ENCODE data around the gene C15orf39. TPM values are rescaled to one million over a fixed set of nuclear protein-coding genes. Genes with fewer than 3 reads are reported as not detected.

The C15orf39 gene
- total and polyA plus RNA-seq, 9 of the 15 experiments (the other 6 are each of a cell fraction or from before 2014, with no cell fraction given), result 0.31 to 29.8 (median 4.4) TPM

DNA sequence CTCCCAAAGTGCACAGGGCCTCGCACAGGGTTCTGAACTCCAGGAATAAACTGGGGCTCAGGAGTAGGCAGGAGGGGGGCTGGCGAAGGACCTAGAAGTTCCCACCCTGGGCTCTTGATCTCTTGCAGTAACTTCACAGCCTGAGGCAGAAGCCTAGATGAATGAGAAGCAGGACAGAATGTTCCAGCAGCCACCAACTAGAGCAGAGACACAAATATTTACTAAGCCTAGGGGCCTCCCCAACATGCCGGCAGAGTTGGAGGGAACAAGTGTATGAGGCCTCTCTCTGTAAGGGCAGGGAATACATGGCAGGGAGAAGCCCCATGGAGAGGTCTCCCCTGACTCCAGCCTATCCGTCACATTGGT lies 25.3 kb upstream of the C15orf39 start (continued):
- TF ChIP-seq, protein P1, sequence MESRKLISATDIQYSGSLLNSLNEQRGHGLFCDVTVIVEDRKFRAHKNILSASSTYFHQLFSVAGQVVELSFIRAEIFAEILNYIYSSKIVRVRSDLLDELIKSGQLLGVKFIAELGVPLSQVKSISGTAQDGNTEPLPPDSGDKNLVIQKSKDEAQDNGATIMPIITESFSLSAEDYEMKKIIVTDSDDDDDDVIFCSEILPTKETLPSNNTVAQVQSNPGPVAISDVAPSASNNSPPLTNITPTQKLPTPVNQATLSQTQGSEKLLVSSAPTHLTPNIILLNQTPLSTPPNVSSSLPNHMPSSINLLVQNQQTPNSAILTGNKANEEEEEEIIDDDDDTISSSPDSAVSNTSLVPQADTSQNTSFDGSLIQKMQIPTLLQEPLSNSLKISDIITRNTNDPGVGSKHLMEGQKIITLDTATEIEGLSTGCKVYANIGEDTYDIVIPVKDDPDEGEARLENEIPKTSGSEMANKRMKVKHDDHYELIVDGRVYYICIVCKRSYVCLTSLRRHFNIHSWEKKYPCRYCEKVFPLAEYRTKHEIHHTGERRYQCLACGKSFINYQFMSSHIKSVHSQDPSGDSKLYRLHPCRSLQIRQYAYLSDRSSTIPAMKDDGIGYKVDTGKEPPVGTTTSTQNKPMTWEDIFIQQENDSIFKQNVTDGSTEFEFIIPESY (CRISPR knock-in tag; IDR thresholded peaks at IDR 0.05), result no peak
- TF ChIP-seq NFRKB (IDR thresholded peaks at IDR 0.05; ENCODE audit: low read depth) (no peak), ZNF316 (IDR thresholded peaks at IDR 0.05) (no peak), ZNF146 (CRISPR knock-in tag; IDR thresholded peaks at IDR 0.05; ENCODE audit: unreplicated experiment) (no peak), ZNF668 (CRISPR knock-in tag; IDR thresholded peaks at IDR 0.05) (no peak)
- TF ChIP-seq, protein P2, sequence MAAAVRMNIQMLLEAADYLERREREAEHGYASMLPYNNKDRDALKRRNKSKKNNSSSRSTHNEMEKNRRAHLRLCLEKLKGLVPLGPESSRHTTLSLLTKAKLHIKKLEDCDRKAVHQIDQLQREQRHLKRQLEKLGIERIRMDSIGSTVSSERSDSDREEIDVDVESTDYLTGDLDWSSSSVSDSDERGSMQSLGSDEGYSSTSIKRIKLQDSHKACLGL (CRISPR knock-in tag; IDR thresholded peaks at IDR 0.05; ENCODE audit: borderline replicate concordance, poor library complexity, severe bottlenecking), result no peak

DNA sequence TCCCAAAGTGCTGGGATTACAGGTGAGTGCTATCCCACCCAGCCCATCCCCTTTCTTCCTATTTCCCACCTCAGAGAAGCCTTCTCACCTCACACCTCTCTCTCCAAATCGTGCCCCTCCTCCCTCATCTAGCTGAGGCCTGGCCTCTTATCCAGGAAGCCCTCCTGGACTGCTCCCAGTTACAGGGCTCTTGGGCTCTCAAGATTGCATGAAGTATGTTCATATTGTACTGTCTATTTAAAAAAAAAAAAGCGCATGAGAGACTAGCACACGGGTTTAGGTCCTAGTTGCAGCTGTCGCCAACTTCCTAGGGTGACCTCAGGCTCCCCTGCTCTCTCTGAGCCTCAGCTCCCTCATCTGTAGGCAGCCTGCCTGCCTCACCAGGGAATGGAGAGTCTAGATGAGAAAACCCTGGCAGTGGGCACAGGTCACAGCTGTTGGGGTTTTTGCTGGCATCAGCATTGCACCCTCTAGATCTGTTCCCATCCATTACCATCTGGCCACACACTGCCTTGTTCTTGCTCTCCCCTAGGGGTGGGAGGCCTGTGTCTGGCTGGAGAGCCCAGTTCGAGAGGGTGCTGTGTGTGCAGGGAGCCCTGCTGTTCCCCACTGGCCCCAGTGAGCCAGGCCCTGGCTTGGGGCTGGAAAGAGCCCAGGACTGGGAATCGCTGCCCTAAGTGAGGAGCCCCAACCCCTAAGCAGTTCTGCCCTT lies 24.2 kb upstream of the C15orf39 start:
- no TSS peak for BruUV-seq (replicated peaks)
- ATAC-seq, result peak; percentile 52
- Histone ChIP-seq H3K27me3 (ENCODE audit: control insufficient read depth in 2 of 2, insufficient read depth in 2 of 2, low read length in 2 of 2) (no peaks in the 10 kb centered on the region), H4K20me1 (replicated peaks; ENCODE audit: control insufficient read depth, insufficient read depth, low read length) (no peaks in the 10 kb centered on the region), H2AFZ (ENCODE audit: low read depth, low read length) (peak overlapping the region; percentile 71), H3K4me3 (no peak overlapping the region), H3K36me3 (ENCODE audit: control insufficient read depth, insufficient read depth, low read length) (no peaks in the 10 kb centered on the region), H3K9ac (ENCODE audit: insufficient read depth in 1 of 2, low read depth in 2 of 2, low read length in 2 of 2) (peak overlapping the region in 1 of 2 experiments; percentile 91; a peak in 1 of 4 replicates), H3K4me1 (replicated peaks in 1 of 2; ENCODE audit: control insufficient read depth in 2 of 2, insufficient read depth in 2 of 2, low read length in 2 of 2) (peaks cover 30 to 46% of the 10 kb centered on the region in 2 experiments), H3K79me2 (ENCODE audit: control insufficient read depth, insufficient read depth, low read length) (no peaks in the 10 kb centered on the region), H3K4me2 (ENCODE audit: insufficient read depth, low read length) (no peak overlapping the region), H3K9me1 (ENCODE audit: control insufficient read depth, insufficient read depth, low read length) (no peaks in the 10 kb centered on the region), H3K27ac (ENCODE audit: extremely low read depth, low read depth, low read length) (peak overlapping the region; percentile 18; the same call in 1 of the 3 replicates), H3K9me3 (replicated peaks; ENCODE audit: control insufficient read depth, insufficient read depth, low read depth, low read length) (no peaks in the 10 kb centered on the region)
- in situ Hi-C loops (cut with MboI) (no loop called here), intact Hi-C loops (cut with micrococcal nuclease) (no loop called here)
- FAIRE-seq, result no peak
- WGBS (ENCODE audit: insufficient coverage, low coverage, missing lambda C conversion rate), result 57% methylated on average over 6 of the region's 6 CpGs
- DNase-seq (ENCODE audit: extremely low read depth in 1 of 4, low spot score in 3 of 4), result no peak
- POLR2A ChIA-PET, result interaction anchor here (1.9 kb wide), 1 partner anchor 11 kb away, joined by 6 read pairs; no protein-coding TSS in a partner anchor
- CTCF ChIA-PET (ENCODE audit: low intra/inter-chr PET ratio), result no interaction called here
- TF ChIP-seq, protein P3, sequence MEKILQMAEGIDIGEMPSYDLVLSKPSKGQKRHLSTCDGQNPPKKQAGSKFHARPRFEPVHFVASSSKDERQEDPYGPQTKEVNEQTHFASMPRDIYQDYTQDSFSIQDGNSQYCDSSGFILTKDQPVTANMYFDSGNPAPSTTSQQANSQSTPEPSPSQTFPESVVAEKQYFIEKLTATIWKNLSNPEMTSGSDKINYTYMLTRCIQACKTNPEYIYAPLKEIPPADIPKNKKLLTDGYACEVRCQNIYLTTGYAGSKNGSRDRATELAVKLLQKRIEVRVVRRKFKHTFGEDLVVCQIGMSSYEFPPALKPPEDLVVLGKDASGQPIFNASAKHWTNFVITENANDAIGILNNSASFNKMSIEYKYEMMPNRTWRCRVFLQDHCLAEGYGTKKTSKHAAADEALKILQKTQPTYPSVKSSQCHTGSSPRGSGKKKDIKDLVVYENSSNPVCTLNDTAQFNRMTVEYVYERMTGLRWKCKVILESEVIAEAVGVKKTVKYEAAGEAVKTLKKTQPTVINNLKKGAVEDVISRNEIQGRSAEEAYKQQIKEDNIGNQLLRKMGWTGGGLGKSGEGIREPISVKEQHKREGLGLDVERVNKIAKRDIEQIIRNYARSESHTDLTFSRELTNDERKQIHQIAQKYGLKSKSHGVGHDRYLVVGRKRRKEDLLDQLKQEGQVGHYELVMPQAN (IDR thresholded peaks at IDR 0.05; ENCODE audit: borderline replicate concordance), result no peak
- no peak for TF ChIP-seq KDM5B (IDR thresholded peaks at IDR 0.05; ENCODE audit: insufficient replicate concordance, low read depth, low read length)
- TF ChIP-seq ZNF436 (CRISPR knock-in tag; IDR thresholded peaks at IDR 0.05), result 0 out of 2 replicates have a peak, but pooled peaks have one; percentile 52
- peak; percentile 60 for TF ChIP-seq ZNF121 (CRISPR knock-in tag; conservative IDR thresholded peaks at IDR 0.05)
